Measurements from ENCODE around the gene INO80E.
A peak's percentile ranks its signal among the peaks of the same experiment; 100 is the strongest.

The INO80E gene

DNA sequence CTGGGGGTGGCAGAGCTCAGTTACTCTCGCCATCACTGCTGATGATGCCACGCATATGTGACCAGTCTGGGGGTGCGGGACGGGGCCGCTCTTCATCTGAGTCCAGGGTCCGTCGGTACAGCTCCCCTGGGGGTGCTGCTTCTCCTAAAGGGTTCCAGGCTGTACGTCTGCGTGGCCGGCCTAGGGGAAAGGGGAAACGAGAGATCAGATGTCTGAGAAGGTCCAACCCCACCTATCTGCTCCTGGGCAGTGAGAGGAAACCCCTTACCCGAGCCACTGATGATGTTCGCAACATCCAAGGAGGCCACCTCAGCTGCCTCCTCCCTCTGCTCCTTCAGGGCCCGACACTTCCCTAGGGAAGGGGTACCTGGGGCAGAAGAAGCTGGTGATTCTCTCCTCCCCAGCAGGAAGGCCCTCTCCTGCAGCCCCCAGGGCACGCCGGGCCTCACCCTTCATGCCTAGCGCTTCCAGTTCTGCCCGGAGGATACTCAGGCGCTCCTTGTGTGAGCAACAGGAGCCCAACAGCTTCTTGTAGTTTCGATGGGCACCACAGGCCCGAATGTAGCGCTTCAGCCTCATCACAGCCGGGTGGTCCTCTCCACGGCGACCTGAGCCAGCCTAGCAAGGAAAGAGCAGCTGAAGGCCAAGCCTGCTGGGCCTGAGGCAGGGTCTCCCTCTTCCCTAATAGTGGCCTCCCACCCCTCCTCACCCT lies 2.7 kb upstream of the INO80E start:
- no peak for TF ChIP-seq EZH2phosphoT487 (IDR thresholded peaks at IDR 0.05; ENCODE audit: low read depth)
- TF ChIP-seq, protein P1, sequence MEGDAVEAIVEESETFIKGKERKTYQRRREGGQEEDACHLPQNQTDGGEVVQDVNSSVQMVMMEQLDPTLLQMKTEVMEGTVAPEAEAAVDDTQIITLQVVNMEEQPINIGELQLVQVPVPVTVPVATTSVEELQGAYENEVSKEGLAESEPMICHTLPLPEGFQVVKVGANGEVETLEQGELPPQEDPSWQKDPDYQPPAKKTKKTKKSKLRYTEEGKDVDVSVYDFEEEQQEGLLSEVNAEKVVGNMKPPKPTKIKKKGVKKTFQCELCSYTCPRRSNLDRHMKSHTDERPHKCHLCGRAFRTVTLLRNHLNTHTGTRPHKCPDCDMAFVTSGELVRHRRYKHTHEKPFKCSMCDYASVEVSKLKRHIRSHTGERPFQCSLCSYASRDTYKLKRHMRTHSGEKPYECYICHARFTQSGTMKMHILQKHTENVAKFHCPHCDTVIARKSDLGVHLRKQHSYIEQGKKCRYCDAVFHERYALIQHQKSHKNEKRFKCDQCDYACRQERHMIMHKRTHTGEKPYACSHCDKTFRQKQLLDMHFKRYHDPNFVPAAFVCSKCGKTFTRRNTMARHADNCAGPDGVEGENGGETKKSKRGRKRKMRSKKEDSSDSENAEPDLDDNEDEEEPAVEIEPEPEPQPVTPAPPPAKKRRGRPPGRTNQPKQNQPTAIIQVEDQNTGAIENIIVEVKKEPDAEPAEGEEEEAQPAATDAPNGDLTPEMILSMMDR (IDR thresholded peaks at IDR 0.05; ENCODE audit: low read depth, low read length) = no peak
- Histone ChIP-seq H3K36me3 (replicated peaks; ENCODE audit: low read depth, low read length) (peaks cover 31% of the 10 kb centered on the region), H3K79me2 (ENCODE audit: low read length) (peaks cover 16% of the 10 kb centered on the region), H3K4me2 (ENCODE audit: low read length) (no peak overlapping the region), H3K9ac (ENCODE audit: low read length) (no peak overlapping the region), H3K4me1 (ENCODE audit: low read length) (peaks cover 13% of the 10 kb centered on the region), H3K9me3 (ENCODE audit: insufficient read depth, low read length) (no peaks in the 10 kb centered on the region), H4K20me1 (ENCODE audit: insufficient read depth, low read length) (no peaks in the 10 kb centered on the region), H2AFZ (ENCODE audit: low read depth, low read length) (no peak overlapping the region), H3K27me3 (ENCODE audit: low read depth, low read length) (no peaks in the 10 kb centered on the region), H3K4me3 (ENCODE audit: low read length) (no peak overlapping the region), H3K27ac (ENCODE audit: low read length) (no peak overlapping the region)

DNA sequence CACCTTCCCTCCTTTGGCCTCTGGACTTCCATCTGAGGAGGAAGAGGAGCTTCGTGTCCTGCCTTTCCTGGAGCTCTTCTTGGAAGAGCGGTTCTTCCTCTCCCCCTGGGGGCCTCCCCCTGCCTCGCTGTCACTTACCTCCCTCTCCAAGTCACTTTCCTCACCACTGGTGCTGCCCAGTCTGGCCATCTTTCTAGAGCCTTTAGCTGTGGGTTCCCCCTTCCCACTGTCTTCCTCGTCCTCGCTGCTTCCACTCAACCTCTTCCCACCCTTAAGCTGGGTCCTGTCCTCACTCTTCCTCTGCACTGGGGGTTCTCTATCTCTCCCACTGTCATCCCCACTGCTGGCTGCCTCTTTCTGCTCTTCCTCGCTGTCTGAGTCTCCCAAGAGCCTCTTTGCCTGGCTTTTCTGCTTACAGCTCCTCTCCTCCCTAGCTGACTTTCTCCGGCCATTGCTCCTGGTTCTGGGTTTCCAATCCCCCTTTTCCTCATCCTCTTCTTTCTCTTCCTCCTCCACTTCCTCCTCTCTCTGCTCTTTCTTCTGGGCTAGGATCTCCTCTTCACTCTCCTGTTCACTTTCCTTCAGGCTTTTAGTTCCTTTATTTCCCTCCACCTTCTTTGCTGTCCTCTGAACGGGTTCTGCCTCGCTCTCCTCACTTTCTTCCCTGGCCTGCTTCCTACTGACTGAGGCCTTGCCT lies 2.0 kb upstream of the INO80E start:
- Histone ChIP-seq H3K36me3 (replicated peaks; ENCODE audit: low read depth, low read length) (peaks cover 28% of the 10 kb centered on the region), H4K20me1 (ENCODE audit: insufficient read depth, low read length) (no peaks in the 10 kb centered on the region), H3K4me2 (ENCODE audit: low read length) (peak overlapping the region; percentile 91), H3K9me3 (ENCODE audit: insufficient read depth, low read length) (no peaks in the 10 kb centered on the region), H3K79me2 (ENCODE audit: low read length) (peaks cover 16% of the 10 kb centered on the region), H3K9ac (ENCODE audit: low read length) (0 out of 2 replicates have a peak overlapping the region, but pooled peaks have one; percentile 99), H3K27ac (ENCODE audit: low read length) (no peak overlapping the region), H2AFZ (ENCODE audit: low read depth, low read length) (no peak overlapping the region), H3K4me3 (ENCODE audit: low read length) (peak overlapping the region; percentile 94; the same call in 1 of the 2 replicates), H3K4me1 (ENCODE audit: low read length) (peaks cover 13% of the 10 kb centered on the region), H3K27me3 (ENCODE audit: low read depth, low read length) (no peaks in the 10 kb centered on the region)
- TF ChIP-seq, protein P1 (IDR thresholded peaks at IDR 0.05; ENCODE audit: low read depth, low read length) = no peak
- no peak for TF ChIP-seq EZH2phosphoT487 (IDR thresholded peaks at IDR 0.05; ENCODE audit: low read depth)

DNA sequence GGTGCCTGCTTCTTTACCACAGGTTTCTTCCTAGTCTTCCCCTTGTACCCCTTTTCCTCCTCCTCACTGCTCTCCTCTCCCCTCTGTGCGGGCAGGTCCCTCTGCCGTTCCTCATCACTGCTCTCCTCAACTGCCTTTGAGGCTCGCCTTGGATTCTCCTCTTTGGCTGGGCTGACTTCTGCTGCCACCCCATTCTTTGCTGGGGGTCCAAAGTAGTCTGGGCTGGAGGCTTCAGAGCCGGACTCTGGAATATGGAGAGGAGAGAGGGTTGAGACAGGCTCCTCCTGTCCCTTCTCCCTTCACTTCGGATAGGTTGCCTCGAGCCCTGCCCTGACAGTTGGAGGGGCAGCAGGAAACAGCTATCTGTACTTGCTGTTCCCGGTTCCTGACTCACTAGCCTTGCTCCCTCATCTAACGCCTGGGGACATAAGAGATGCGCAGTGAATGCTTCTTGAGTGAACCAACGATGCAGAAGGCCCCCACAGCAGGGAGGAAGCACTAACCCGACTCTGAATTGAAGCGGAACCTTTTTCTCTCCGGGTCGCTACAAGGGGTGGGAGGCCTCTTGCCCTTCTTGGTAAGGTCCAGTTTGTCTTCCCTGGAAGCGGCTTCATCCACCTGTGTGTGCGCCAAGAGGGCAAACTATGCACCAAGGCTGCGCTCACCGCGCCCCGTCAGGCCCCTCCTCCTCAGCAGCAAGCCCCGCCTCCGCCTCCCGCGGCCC lies 1.3 kb upstream of the INO80E start:
- Histone ChIP-seq H3K79me2 (ENCODE audit: low read length) (peaks cover 16% of the 10 kb centered on the region), H3K4me3 (ENCODE audit: low read length) (peak overlapping the region; percentile 94), H4K20me1 (ENCODE audit: insufficient read depth, low read length) (no peaks in the 10 kb centered on the region), H3K36me3 (replicated peaks; ENCODE audit: low read depth, low read length) (peaks cover 23% of the 10 kb centered on the region), H3K27me3 (ENCODE audit: low read depth, low read length) (no peaks in the 10 kb centered on the region), H3K4me1 (ENCODE audit: low read length) (peaks cover 13% of the 10 kb centered on the region), H3K4me2 (ENCODE audit: low read length) (peak overlapping the region; percentile 91), H3K9me3 (ENCODE audit: insufficient read depth, low read length) (no peaks in the 10 kb centered on the region), H3K9ac (ENCODE audit: low read length) (peak overlapping the region; percentile 99), H3K27ac (ENCODE audit: low read length) (peak overlapping the region; percentile 85), H2AFZ (ENCODE audit: low read depth, low read length) (peak overlapping the region; percentile 68)
- TF ChIP-seq EZH2phosphoT487 (IDR thresholded peaks at IDR 0.05; ENCODE audit: low read depth) = no peak
- TF ChIP-seq, protein P1 (IDR thresholded peaks at IDR 0.05; ENCODE audit: low read depth, low read length) = no peak

Measured in OCI-LY3 (cell line).